H1 (cell line): Measurements from ENCODE around the gene TMEM120B. TPM values are rescaled to one million over a fixed set of nuclear protein-coding genes. Genes with fewer than 3 reads are reported as not detected.

Source experiments
- ASH2L ChIP-seq: fragments of 200-600, 300-600 bp; sonication (generic); IDR thresholded peaks from one replicate; pipeline ENCODE4 v1.7.1; 2017; ENCODE audit warnings: low read length
- BCL11A ChIP-seq, 2 experiments: IDR thresholded peaks; one replicate each; pipeline ENCODE4 v1.6.1; 2011; ENCODE audit warnings: low read depth in 2 of 2, low read length in 2 of 2, mild to moderate bottlenecking in 2 of 2
- CREB1 ChIP-seq: IDR thresholded peaks from 2 replicates; pipeline ENCODE4 v1.6.1; 2012; ENCODE audit warnings: inconsistent platforms
- HDAC2 ChIP-seq, 2 experiments: fragments of 300-600 bp in 1 of 2; sonication (generic) in 1 of 2; IDR thresholded peaks; 2 replicates each; pipeline ENCODE4 v1.6.1; 2011 to 2012; ENCODE audit warnings: low read depth in 2 of 2, low read length in 2 of 2, mild to moderate bottlenecking in 2 of 2, moderate library complexity in 2 of 2, borderline replicate concordance in 1 of 2, inconsistent platforms in 1 of 2
- SRF ChIP-seq: IDR thresholded peaks from 2 replicates; pipeline ENCODE4 v1.6.1; 2011; ENCODE audit warnings: mild to moderate bottlenecking, low read depth, low read length, moderate library complexity
- YY1 ChIP-seq: IDR thresholded peaks from 2 replicates; pipeline ENCODE4 v1.6.1; 2011; ENCODE audit warnings: low read depth, mild to moderate bottlenecking, low read length
- polyA plus RNA-seq, 7 experiments: library from polyadenylated mRNA; depleted of rRNA in 3 of 7; stranded (reverse) in 5 of 7; unstranded in 2 of 7; fragments of >200 nt in 5 of 7; fragments of 200-250 nt in 2 of 7; gene quantifications; 1 replicate in 5 of 7; 2 replicates in 1 of 7; 4 replicates in 1 of 7; pipeline versions ENCODE4 v1.2.1 to v1.2.3, GENCODE V29; 2011 to 2013; ENCODE audit warnings: missing spikeins in 2 of 7, mixed read lengths in 2 of 7
- total RNA-seq: library from RNA; stranded (reverse); fragmentation: NEBNext Ultra II Directional; extraction: Animal tissue kit (Norgen Biotek cat#: 25700); gene quantifications from 2 replicates; pipeline ENCODE4 v1.2.1, GENCODE V29; 2021
- TF ChIP-seq, protein P1 (sequence below), 3 experiments: IDR thresholded peaks; 1 replicate in 2 of 3; 2 replicates in 1 of 3; pipeline versions ENCODE4 v1.5.1 to v1.6.1; 2011; ENCODE audit warnings: low read length in 3 of 3, mild to moderate bottlenecking in 3 of 3, inconsistent platforms in 2 of 3, low read depth in 1 of 3, moderate library complexity in 1 of 3; ENCODE audit not compliant: insufficient read depth in 1 of 3; ENCODE audit errors: control extremely low read depth in 1 of 3
- TF ChIP-seq, protein P2 (sequence below): IDR thresholded peaks from 2 replicates; pipeline ENCODE4 v1.6.1; 2012; ENCODE audit warnings: low read length, inconsistent platforms

TMEM120B gene
- total and polyA plus RNA-seq, 2 of the 8 experiments (the other 6 are each of a cell fraction or from before 2014, with no cell fraction given) = 22.0 to 29.1 TPM

DNA sequence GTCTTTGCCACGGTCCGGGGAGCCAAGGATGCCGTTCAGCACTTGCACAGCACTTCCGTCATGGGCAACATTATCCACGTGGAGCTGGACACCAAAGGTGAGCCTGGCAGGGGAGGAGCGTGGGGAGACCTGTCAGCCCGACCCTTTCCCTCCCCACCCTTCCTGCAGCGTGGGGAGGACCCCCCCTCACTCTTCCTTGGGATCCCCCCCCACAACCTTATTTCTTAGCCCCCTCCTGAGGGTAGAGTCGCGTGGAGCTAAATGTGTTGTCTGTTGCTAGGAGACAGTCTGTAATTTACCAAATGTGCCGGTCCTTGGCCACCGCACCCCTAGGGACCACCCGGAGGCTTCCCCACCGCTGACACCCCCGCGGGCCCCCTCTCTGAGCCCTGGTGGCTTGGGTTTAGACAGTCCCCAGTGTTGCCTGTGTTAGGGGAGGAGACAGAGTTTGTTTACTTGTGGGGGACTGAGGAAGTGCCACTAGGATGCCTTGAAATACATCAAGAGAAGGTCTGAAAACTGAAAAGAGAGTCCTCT, 93.5 kb downstream of the TMEM120B start (continued):
- TF ChIP-seq, protein P1, sequence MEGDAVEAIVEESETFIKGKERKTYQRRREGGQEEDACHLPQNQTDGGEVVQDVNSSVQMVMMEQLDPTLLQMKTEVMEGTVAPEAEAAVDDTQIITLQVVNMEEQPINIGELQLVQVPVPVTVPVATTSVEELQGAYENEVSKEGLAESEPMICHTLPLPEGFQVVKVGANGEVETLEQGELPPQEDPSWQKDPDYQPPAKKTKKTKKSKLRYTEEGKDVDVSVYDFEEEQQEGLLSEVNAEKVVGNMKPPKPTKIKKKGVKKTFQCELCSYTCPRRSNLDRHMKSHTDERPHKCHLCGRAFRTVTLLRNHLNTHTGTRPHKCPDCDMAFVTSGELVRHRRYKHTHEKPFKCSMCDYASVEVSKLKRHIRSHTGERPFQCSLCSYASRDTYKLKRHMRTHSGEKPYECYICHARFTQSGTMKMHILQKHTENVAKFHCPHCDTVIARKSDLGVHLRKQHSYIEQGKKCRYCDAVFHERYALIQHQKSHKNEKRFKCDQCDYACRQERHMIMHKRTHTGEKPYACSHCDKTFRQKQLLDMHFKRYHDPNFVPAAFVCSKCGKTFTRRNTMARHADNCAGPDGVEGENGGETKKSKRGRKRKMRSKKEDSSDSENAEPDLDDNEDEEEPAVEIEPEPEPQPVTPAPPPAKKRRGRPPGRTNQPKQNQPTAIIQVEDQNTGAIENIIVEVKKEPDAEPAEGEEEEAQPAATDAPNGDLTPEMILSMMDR (IDR thresholded peaks at IDR 0.05; ENCODE audit: control extremely low read depth in 1 of 3, insufficient read depth in 1 of 3, low read depth in 1 of 3, low read length in 3 of 3) = no peak
- TF ChIP-seq SRF (no peak), ASH2L (no peak), BCL11A (IDR thresholded peaks at IDR 0.05; ENCODE audit: low read depth in 2 of 2, low read length in 2 of 2) (no peak), YY1 (no peak), CREB1 (no peak), HDAC2 (IDR thresholded peaks at IDR 0.05; ENCODE audit: borderline replicate concordance in 1 of 2, low read depth in 2 of 2, low read length in 2 of 2) (no peak)
- TF ChIP-seq, protein P2, sequence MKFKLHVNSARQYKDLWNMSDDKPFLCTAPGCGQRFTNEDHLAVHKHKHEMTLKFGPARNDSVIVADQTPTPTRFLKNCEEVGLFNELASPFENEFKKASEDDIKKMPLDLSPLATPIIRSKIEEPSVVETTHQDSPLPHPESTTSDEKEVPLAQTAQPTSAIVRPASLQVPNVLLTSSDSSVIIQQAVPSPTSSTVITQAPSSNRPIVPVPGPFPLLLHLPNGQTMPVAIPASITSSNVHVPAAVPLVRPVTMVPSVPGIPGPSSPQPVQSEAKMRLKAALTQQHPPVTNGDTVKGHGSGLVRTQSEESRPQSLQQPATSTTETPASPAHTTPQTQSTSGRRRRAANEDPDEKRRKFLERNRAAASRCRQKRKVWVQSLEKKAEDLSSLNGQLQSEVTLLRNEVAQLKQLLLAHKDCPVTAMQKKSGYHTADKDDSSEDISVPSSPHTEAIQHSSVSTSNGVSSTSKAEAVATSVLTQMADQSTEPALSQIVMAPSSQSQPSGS = no peak
